ENCODE measurements around the gene NFS1. TPM values are rescaled to one million over a fixed set of nuclear protein-coding genes. Genes with fewer than 3 reads are reported as not detected.

The NFS1 gene
- polyA plus RNA-seq, 1 donor (not counting 4 experiments of a cell fraction or from before 2014, with no cell fraction given): 39.6 TPM

GRCh38 chr20:35621560-35621946 lies 77.6 kb downstream of the NFS1 start:
- H3K27me3 ChIP-seq (ENCODE audit: control insufficient read depth, extremely low read depth, insufficient read depth, low read length): no peaks in the 10 kb centered on the region
- H4K20me1 ChIP-seq (ENCODE audit: control insufficient read depth, extremely low read depth, insufficient read depth, low read length): no peaks in the 10 kb centered on the region
- dilution Hi-C loops (cut with MboI; ENCODE audit: extremely low pct_ligation_motif_present, low sequenced_read_pairs): no loop called here
- no peak overlapping the region for H3K4me2 ChIP-seq (ENCODE audit: control insufficient read depth, extremely low read depth, insufficient read depth, low read depth, low read length)
- no peaks in the 10 kb centered on the region for H3K79me2 ChIP-seq (ENCODE audit: control insufficient read depth, insufficient read depth, low read length)
- no peak overlapping the region for H3K9ac ChIP-seq (ENCODE audit: control insufficient read depth, extremely low read depth, insufficient read depth, low read length)
- TF ChIP-seq CTCF (optimal IDR thresholded peaks at IDR 0.05 in 1 of 3, IDR thresholded peaks at IDR 0.05 in 1 of 3, conservative IDR thresholded peaks at IDR 0.05 in 1 of 3; ENCODE audit: extremely low read depth in 1 of 3, insufficient read depth in 2 of 3, low read length in 3 of 3) (peak in 1 of 3 experiments; percentile 28), EZH2 (IDR thresholded peaks at IDR 0.05; ENCODE audit: low read length) (no peak)
- FAIRE-seq (no peak), DNase-seq (ENCODE audit: low read depth, low spot score) (no peak)
- H3K4me3 ChIP-seq (ENCODE audit: control insufficient read depth in 2 of 3, extremely low read depth in 1 of 3, insufficient read depth in 2 of 3, low read depth in 1 of 3, low read length in 3 of 3): no peak overlapping the region
- no peak overlapping the region for H2AFZ ChIP-seq (ENCODE audit: control insufficient read depth, low read length)
- no peak overlapping the region for H3K27ac ChIP-seq (ENCODE audit: control insufficient read depth, insufficient read depth, low read length)
- no peaks in the 10 kb centered on the region for H3K9me3 ChIP-seq (ENCODE audit: control insufficient read depth, low read depth, low read length)
- no peaks in the 10 kb centered on the region for H3K9me1 ChIP-seq (ENCODE audit: control insufficient read depth, extremely low read depth, insufficient read depth, low read length)
- H3K36me3 ChIP-seq (ENCODE audit: control insufficient read depth in 2 of 2, extremely low read depth in 1 of 2, insufficient read depth in 2 of 2, low read length in 2 of 2): peaks cover 12 to 14% of the 10 kb centered on the region in 2 experiments
- H3K4me1 ChIP-seq (ENCODE audit: control insufficient read depth, extremely low read depth, insufficient read depth, low read length): peaks cover 20% of the 10 kb centered on the region

GRCh38 chr20:35620818-35621559 lies 78.2 kb downstream of the NFS1 start:
- Histone ChIP-seq H3K27me3 (ENCODE audit: control insufficient read depth, extremely low read depth, insufficient read depth, low read length) (no peaks in the 10 kb centered on the region), H3K9me1 (ENCODE audit: control insufficient read depth, extremely low read depth, insufficient read depth, low read length) (no peaks in the 10 kb centered on the region), H3K9me3 (ENCODE audit: control insufficient read depth, low read depth, low read length) (no peaks in the 10 kb centered on the region), H3K4me1 (ENCODE audit: control insufficient read depth, extremely low read depth, insufficient read depth, low read length) (peaks cover 17% of the 10 kb centered on the region), H3K9ac (ENCODE audit: control insufficient read depth, extremely low read depth, insufficient read depth, low read length) (no peak overlapping the region), H3K36me3 (ENCODE audit: control insufficient read depth in 2 of 2, extremely low read depth in 1 of 2, insufficient read depth in 2 of 2, low read length in 2 of 2) (peaks cover 6 to 10% of the 10 kb centered on the region in 2 experiments), H4K20me1 (ENCODE audit: control insufficient read depth, extremely low read depth, insufficient read depth, low read length) (no peaks in the 10 kb centered on the region), H3K4me3 (ENCODE audit: control insufficient read depth in 2 of 3, extremely low read depth in 1 of 3, insufficient read depth in 2 of 3, low read depth in 1 of 3, low read length in 3 of 3) (no peak overlapping the region), H3K79me2 (ENCODE audit: control insufficient read depth, insufficient read depth, low read length) (no peaks in the 10 kb centered on the region), H3K27ac (ENCODE audit: control insufficient read depth, insufficient read depth, low read length) (no peak overlapping the region), H3K4me2 (ENCODE audit: control insufficient read depth, extremely low read depth, insufficient read depth, low read depth, low read length) (no peak overlapping the region), H2AFZ (ENCODE audit: control insufficient read depth, low read length) (no peak overlapping the region)
- FAIRE-seq: no peak
- dilution Hi-C loops (cut with MboI; ENCODE audit: extremely low pct_ligation_motif_present, low sequenced_read_pairs): no loop called here
- no peak for TF ChIP-seq EZH2 (IDR thresholded peaks at IDR 0.05; ENCODE audit: low read length)
- TF ChIP-seq CTCF (optimal IDR thresholded peaks at IDR 0.05 in 1 of 3, IDR thresholded peaks at IDR 0.05 in 1 of 3, conservative IDR thresholded peaks at IDR 0.05 in 1 of 3; ENCODE audit: extremely low read depth in 1 of 3, insufficient read depth in 2 of 3, low read length in 3 of 3): no peak
- no peak for DNase-seq (ENCODE audit: low read depth, low spot score)

All from keratinocyte (primary cell).